HUES64 (cell line): ENCODE measurements around the gene NTRK2.
A peak's percentile ranks its signal among the peaks of the same experiment; 100 is the strongest.

ENCODE experiments used
- H3K27ac ChIP-seq: 2 replicates; pipeline ENCODE4 v1.7.0; 2013; ENCODE audit warnings: low read depth, low read length, inconsistent platforms
- H3K27me3 ChIP-seq: 2 replicates; pipeline ENCODE4 v1.6.1; 2013; ENCODE audit warnings: mild to moderate bottlenecking, low read length; ENCODE audit not compliant: insufficient read depth
- H3K36me3 ChIP-seq: 2 replicates; pipeline ENCODE4 v1.6.1; 2013; ENCODE audit warnings: mild to moderate bottlenecking, low read length; ENCODE audit not compliant: insufficient read depth
- H3K4me1 ChIP-seq: 2 replicates; pipeline ENCODE4 v1.6.1; 2013; ENCODE audit warnings: mild to moderate bottlenecking, low read length, moderate library complexity; ENCODE audit not compliant: insufficient read depth
- H3K4me3 ChIP-seq: 2 replicates; pipeline ENCODE4 v1.5.1; 2013; ENCODE audit warnings: mild to moderate bottlenecking, low read length, moderate library complexity
- H3K9ac ChIP-seq: 2 replicates; pipeline ENCODE4 v1.6.1; 2013; ENCODE audit warnings: mild to moderate bottlenecking, low read depth, low read length
- H3K9me3 ChIP-seq: 2 replicates; pipeline ENCODE4 v1.6.1; 2013; ENCODE audit warnings: low read depth, low read length; ENCODE audit not compliant: insufficient read depth
- WGBS: fragments of 150-250, 120-280 bp; methylation state at CpG from one replicate; pipeline ENCODE4 v1.1.7; 2013; ENCODE audit warnings: missing lambda C conversion rate; 5-methylcytosine and 5-hydroxymethylcytosine counted together

NTRK2 gene

DNA sequence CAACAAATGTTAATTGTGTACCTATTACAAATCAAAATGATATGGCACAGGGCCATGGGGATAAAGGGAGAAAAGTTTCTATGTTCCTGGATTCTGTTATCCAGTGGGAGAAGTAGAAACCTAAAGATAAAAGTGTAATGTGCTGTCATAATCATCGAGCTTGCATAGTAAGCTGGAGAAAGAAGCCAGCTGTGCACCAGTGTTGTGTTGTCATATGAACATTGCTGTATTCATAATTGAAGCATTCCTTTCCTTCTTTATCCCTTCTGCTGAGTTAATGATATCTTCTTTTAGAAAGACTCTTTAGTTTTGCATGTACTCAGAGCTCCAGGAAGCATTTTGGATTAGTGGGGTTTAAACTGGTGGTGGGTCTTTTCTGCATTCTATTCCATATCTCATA is 39.5 kb downstream of the NTRK2 start:
- Histone ChIP-seq H3K27me3 (no peaks in the 10 kb centered on the region), H3K36me3 (no peaks in the 10 kb centered on the region), H3K4me1 (peaks cover 38% of the 10 kb centered on the region), H3K9me3 (peaks cover 3% of the 10 kb centered on the region; the same call in 1 of the 2 replicates), H3K27ac (peak overlapping the region; percentile 91; the same call in 1 of the 2 replicates), H3K4me3 (no peak overlapping the region), H3K9ac (no peak overlapping the region)
- 91% methylated on average over 1 of the region's 1 CpG for WGBS

DNA sequence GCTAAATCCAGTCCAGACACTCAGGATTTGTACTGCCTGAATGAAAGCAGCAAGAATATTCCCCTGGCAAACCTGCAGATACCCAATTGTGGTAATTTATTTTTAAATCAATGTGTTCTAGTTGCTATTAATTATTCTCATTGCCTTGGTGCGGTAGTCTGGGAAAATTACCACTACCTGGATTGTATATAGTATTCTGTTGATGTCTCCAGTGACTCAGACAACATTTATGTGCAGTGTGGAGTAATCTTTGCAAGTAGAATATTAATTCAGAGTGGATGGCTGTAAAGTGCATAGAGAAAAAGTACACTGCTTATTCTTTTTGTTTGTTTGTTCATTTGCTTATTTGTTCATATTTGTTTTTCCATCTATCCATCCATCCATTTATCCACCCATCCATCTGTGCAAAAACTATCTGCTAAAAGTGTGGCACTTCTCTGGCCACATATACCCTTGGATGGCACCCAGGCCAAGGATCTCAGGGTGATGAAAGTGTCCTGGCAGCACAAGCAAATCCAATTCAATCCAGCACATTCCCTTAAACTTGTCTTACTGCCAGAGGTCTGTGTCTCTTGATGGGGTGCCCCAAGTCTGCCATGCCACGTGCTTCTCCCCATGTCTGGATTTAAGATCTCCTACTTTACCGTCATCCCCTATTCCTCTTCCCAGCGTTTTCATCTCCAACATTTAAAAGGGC is 41.3 kb downstream of the NTRK2 start:
- WGBS = 96% methylated on average over 4 of the region's 4 CpGs
- H3K4me1 ChIP-seq = peaks cover 33% of the 10 kb centered on the region
- no peak overlapping the region for H3K4me3 ChIP-seq
- no peaks in the 10 kb centered on the region for H3K27me3 ChIP-seq
- H3K27ac ChIP-seq = no peak overlapping the region
- H3K9ac ChIP-seq = no peak overlapping the region
- H3K9me3 ChIP-seq = peaks cover 3% of the 10 kb centered on the region; the same call in 1 of the 2 replicates
- H3K36me3 ChIP-seq = no peaks in the 10 kb centered on the region

DNA sequence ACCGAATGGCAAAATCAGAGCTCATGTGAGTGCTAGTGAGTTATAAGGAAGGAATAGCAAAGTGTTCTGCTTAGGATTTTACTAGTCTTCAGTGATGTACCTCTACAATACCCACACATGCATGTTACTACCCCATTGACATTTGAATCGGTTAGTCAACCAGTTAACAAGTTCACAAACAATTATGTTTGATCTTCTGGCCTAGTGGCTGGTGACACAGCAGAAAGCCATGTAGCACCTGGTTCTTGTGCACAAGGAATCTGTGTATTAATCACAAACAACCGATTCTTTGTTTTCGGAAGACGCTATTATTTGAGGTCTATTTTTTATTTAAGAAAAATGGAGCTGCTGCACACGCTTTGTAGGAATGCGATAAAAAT is 41.9 kb downstream of the NTRK2 start:
- Histone ChIP-seq H3K27ac (no peak overlapping the region), H3K9me3 (no peaks in the 10 kb centered on the region), H3K27me3 (no peaks in the 10 kb centered on the region), H3K36me3 (no peaks in the 10 kb centered on the region), H3K9ac (no peak overlapping the region), H3K4me1 (peaks cover 33% of the 10 kb centered on the region), H3K4me3 (no peak overlapping the region)
- 94% methylated on average over 7 of the region's 7 CpGs for WGBS

DNA sequence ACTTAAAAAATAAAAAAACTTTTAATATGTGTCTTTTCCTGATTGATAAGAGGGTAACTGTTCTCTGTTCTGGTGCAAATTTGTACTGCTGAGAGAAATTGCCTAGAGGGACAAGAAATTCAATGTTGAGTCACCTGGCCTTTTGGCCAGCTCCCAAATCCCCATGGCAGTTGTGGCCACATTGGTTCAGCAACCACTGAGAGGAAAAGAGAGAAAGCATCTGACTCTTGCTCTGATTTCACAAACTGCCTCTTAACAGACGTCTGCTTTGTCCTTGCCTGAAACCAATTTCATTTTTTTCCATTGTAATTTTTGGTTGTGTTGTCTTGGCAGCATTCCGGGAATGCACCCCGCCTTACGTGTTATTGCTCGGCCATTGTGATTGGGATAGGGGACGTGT is 42.4 kb downstream of the NTRK2 start:
- no peaks in the 10 kb centered on the region for H3K27me3 ChIP-seq
- H3K4me3 ChIP-seq = no peak overlapping the region
- no peak overlapping the region for H3K27ac ChIP-seq
- 95% methylated on average over 5 of the region's 6 CpGs for whole genome bisulfite sequencing
- no peaks in the 10 kb centered on the region for H3K9me3 ChIP-seq
- no peak overlapping the region for H3K9ac ChIP-seq
- no peaks in the 10 kb centered on the region for H3K36me3 ChIP-seq
- H3K4me1 ChIP-seq = peaks cover 32% of the 10 kb centered on the region

DNA sequence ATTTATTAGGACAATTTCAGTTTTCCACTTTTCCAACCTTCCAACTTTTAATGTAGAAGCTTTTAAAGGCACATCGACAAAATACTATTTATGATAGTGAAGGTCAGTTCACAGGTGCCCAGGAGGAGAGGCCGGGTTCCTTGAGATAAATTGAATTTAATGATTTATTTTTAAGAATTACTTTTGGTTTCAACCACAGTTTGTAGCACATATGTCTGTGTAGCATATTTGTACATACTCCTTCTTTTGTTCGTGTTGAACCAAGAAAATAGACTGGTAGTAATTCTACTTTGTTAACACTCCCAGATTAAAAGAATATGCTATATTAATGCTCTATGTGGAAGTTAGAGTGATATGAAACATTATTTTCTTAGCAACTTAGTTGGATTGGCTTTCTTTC is 46.7 kb downstream of the NTRK2 start:
- 100% methylated on average over 2 of the region's 3 CpGs for WGBS
- Histone ChIP-seq H3K27me3 (no peaks in the 10 kb centered on the region), H3K27ac (no peak overlapping the region), H3K9ac (no peak overlapping the region), H3K4me1 (peaks cover 3% of the 10 kb centered on the region; the same call in 1 of the 2 replicates), H3K9me3 (no peaks in the 10 kb centered on the region), H3K36me3 (no peaks in the 10 kb centered on the region), H3K4me3 (no peak overlapping the region)

DNA sequence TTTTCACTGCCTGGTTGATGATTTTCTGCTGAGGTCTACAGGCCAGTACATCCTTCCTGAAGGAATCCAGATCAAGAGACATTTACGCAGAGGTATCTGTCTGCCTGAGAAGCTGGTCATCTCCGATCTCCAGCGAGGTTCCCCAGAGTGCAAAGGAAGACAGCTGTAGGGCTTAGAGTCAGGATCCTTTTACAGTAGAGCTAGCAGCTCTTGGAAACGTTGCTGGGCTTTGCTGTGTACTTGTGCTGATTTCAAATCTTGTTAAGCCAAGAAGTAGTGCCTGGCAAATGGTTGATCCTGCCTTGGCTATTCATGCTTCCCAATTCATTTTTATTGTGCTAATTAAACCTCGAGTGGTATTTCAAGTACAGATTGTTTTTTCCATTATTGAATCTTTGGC is 48.9 kb downstream of the NTRK2 start:
- no peaks in the 10 kb centered on the region for H3K36me3 ChIP-seq

DNA sequence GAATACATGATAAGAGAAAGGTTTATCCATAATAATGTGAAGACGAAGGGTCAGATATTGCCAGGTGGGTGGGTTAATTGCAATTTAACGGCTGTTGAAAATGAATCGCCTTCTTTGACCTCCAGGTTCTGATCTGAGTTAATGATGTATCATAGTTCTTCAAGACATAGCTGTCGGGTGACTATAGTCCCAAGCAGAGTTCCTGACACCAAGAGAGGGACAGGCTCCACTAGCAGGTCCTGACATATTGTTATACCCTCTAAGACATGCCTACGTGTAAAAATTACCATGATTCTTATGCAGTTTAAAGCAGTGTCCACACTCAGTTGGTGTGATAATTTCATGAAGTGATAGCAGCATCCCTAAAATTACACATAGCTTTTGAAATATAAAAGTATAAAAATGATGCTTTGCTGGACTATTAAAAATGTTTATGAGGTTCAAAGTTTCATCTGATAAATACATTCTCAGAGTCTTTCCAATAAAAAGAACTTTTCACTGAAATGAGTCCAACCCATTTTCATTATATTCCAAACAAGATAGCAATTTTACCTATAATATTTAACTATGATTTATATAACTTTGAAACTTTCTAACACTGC is 53.0 kb downstream of the NTRK2 start:
- Histone ChIP-seq H3K36me3 (no peaks in the 10 kb centered on the region), H3K27ac (no peak overlapping the region), H3K27me3 (no peaks in the 10 kb centered on the region), H3K9me3 (no peaks in the 10 kb centered on the region), H3K4me1 (peaks cover 3% of the 10 kb centered on the region; the same call in 1 of the 2 replicates), H3K9ac (no peak overlapping the region), H3K4me3 (no peak overlapping the region)
- 95% methylated on average over 5 of the region's 5 CpGs for WGBS

More for the DNA sequence above, 48.9 kb downstream of the NTRK2 start:
- no peak overlapping the region for H3K4me3 ChIP-seq
- no peaks in the 10 kb centered on the region for H3K9me3 ChIP-seq
- no peak overlapping the region for H3K27ac ChIP-seq
- no peaks in the 10 kb centered on the region for H3K27me3 ChIP-seq
- H3K9ac ChIP-seq = no peak overlapping the region
- 88% methylated on average over 5 of the region's 5 CpGs for WGBS
- H3K4me1 ChIP-seq = peaks cover 3% of the 10 kb centered on the region; the same call in 1 of the 2 replicates

DNA sequence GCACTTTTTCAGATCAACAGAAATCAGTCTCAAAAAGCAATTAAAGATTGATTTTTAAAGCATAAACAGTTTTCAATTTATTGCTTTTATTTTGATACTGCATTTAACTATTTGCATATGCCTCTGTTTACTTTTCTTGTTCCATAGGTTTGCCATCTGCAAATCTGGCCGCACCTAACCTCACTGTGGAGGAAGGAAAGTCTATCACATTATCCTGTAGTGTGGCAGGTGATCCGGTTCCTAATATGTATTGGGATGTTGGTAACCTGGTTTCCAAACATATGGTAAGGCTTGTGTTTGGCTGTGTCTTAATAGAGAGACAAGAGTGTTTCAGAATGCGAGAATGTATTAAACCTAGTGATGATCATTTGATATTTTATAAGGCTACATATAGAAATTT is 53.9 kb downstream of the NTRK2 start:
- no peak overlapping the region for H3K9ac ChIP-seq
- 98% methylated on average over 3 of the region's 3 CpGs for WGBS

DNA sequence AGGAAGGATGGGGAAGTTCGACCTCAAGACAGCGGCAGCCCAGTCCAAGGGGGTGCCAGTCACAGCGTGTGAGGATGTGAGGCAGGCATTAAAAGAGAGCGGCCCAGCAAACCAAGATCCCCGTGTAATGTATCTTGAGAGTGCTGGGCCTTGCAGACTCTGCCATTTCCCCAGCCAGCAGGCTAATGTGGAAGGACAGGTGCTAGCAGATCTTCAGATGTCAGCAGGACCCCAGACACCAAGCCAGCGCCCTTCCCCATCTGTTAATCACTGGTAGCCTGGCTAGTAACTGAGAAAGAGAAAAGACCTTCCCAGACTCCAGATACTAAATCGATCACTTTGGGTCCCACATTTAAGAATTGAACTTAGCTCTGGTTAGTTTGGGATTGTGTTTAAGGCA is 62.2 kb downstream of the NTRK2 start:
- Histone ChIP-seq H3K9ac (no peak overlapping the region), H3K36me3 (no peaks in the 10 kb centered on the region), H3K27me3 (no peaks in the 10 kb centered on the region), H3K9me3 (no peaks in the 10 kb centered on the region), H3K4me3 (no peak overlapping the region), H3K4me1 (peaks cover 21% of the 10 kb centered on the region), H3K27ac (no peak overlapping the region)
- 95% methylated on average over 7 of the region's 7 CpGs for WGBS

More for the DNA sequence above, 53.9 kb downstream of the NTRK2 start:
- Histone ChIP-seq H3K27me3 (no peaks in the 10 kb centered on the region), H3K4me1 (peaks cover 3% of the 10 kb centered on the region; the same call in 1 of the 2 replicates), H3K9me3 (no peaks in the 10 kb centered on the region), H3K4me3 (no peak overlapping the region), H3K27ac (no peak overlapping the region), H3K36me3 (no peaks in the 10 kb centered on the region)

DNA sequence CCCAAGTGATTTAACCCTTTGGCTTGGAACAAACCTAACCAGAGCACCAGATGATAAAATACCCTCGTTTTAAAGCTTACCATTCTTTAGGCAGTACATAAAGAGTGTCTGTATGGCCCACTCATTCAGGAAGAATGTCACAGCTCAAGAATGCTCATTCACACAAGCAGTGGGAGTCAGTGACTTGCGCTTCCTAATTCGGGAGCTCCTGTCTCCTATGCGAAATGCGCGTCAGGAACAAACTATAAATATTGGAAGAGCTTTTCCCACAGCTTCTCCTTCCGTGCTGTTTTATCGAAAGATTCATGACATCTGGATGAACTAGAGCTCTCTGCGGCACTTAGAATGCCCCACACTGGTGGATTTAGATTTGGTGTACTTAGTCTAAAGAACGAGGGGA is 66.6 kb downstream of the NTRK2 start:
- H3K4me3 ChIP-seq = no peak overlapping the region

DNA sequence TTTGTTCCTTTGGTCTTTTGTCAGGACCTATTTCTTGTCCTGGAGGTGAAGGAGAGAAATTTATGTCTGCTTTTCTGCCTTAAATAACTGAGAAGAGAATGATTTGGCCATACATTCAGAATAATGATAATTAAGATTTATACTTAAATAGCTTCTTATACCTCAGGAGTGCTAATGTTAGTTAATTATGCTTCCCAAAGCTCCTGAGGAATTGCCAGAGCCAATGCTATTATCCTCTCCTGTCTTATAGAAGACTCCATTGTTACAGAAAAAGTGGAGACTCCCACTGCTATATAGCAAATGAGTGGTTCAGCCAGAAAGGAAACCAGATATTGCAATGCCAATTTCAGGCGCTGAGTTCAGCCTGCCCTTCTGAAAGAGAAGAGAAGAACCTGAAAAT is 67.0 kb downstream of the NTRK2 start:
- H3K4me3 ChIP-seq = no peak overlapping the region
- WGBS = 75% methylated on average over 1 of the region's 1 CpG
- H3K4me1 ChIP-seq = peaks cover 16% of the 10 kb centered on the region
- no peaks in the 10 kb centered on the region for H3K27me3 ChIP-seq
- peak overlapping the region; percentile 10; the same call in 1 of the 2 replicates for H3K9ac ChIP-seq
- H3K9me3 ChIP-seq = no peaks in the 10 kb centered on the region
- H3K27ac ChIP-seq = no peak overlapping the region
- no peaks in the 10 kb centered on the region for H3K36me3 ChIP-seq

More for the DNA sequence above, 66.6 kb downstream of the NTRK2 start:
- Histone ChIP-seq H3K4me1 (peaks cover 16% of the 10 kb centered on the region), H3K27me3 (no peaks in the 10 kb centered on the region), H3K36me3 (no peaks in the 10 kb centered on the region), H3K27ac (0 out of 2 replicates have a peak overlapping the region, but pooled peaks have one; percentile 21), H3K9ac (peak overlapping the region; percentile 10; the same call in 1 of the 2 replicates), H3K9me3 (no peaks in the 10 kb centered on the region)
- WGBS = 68% methylated on average over 10 of the region's 10 CpGs
